ENCODE results near the gene IL3. TPM values are rescaled to one million over a fixed set of nuclear protein-coding genes. Genes with fewer than 3 reads are reported as not detected.

Gene IL3
- total RNA-seq, 4 donors from 2014 or later, result not detected

GRCh38 chr5:132046880-132047299 is 13.6 kb upstream of the IL3 start:
- peaks cover 0 to 3% (median 0%) of the 10 kb centered on the region in 3 donors for H3K27me3 ChIP-seq
- no peak for TF ChIP-seq POLR2A (IDR thresholded peaks at IDR 0.05)
- no peak for TF ChIP-seq CTCF (IDR thresholded peaks at IDR 0.05 in 4 of 5, conservative IDR thresholded peaks at IDR 0.05 in 1 of 5)
- no peak overlapping the region for H3K27ac ChIP-seq
- H3K9me3 ChIP-seq, result no peaks in the 10 kb centered on the region
- no peaks in the 10 kb centered on the region for H3K4me1 ChIP-seq
- no peaks in the 10 kb centered on the region for H3K36me3 ChIP-seq
- no peak overlapping the region for H3K4me3 ChIP-seq
- intact Hi-C loops (cut with DNase I; ENCODE audit: low total_unique reads), result no loop called here
- ATAC-seq (no peak), DNase-seq (no peak)
- in situ Hi-C loops (cut with MboI; ENCODE audit: low sequenced_read_pairs in 4 of 4), result no loop called here

GRCh38 chr5:132049093-132049492 is 11.4 kb upstream of the IL3 start:
- Histone ChIP-seq H3K4me1 (no peaks in the 10 kb centered on the region), H3K9me3 (no peaks in the 10 kb centered on the region), H3K27me3 (peaks cover 0 to 3% (median 0%) of the 10 kb centered on the region in 3 donors), H3K27ac (no peak overlapping the region), H3K36me3 (no peaks in the 10 kb centered on the region), H3K4me3 (no peak overlapping the region)
- in situ Hi-C loops (cut with MboI; ENCODE audit: low sequenced_read_pairs in 4 of 4) (no loop called here), intact Hi-C loops (cut with DNase I; ENCODE audit: low total_unique reads) (no loop called here)
- DNase-seq (no peak), ATAC-seq (no peak)
- TF ChIP-seq POLR2A (IDR thresholded peaks at IDR 0.05), result no peak

- Histone ChIP-seq H3K27ac (no peak overlapping the region), H3K9me3 (no peaks in the 10 kb centered on the region), H3K36me3 (no peaks in the 10 kb centered on the region), H3K4me3 (no peak overlapping the region), H3K4me1 (no peaks in the 10 kb centered on the region), H3K27me3 (peaks cover 0 to 3% (median 0%) of the 10 kb centered on the region in 3 donors)
- intact Hi-C loops (cut with DNase I; ENCODE audit: low total_unique reads) (no loop called here), in situ Hi-C loops (cut with MboI; ENCODE audit: low sequenced_read_pairs in 4 of 4) (no loop called here)
- TF ChIP-seq CTCF (IDR thresholded peaks at IDR 0.05 in 4 of 5, conservative IDR thresholded peaks at IDR 0.05 in 1 of 5), result no peak
- no peak for TF ChIP-seq POLR2A (IDR thresholded peaks at IDR 0.05)
- ATAC-seq (no peak), DNase-seq (no peak)
Measured at GRCh38 chr5:132049559-132049958, 10.9 kb upstream of the IL3 start.

GRCh38 chr5:132050136-132050535 is 10.3 kb upstream of the IL3 start:
- in situ Hi-C loops (cut with MboI; ENCODE audit: low sequenced_read_pairs in 4 of 4), result no loop called here
- intact Hi-C loops (cut with DNase I; ENCODE audit: low total_unique reads), result no loop called here
- no peak for ATAC-seq

More at GRCh38 chr5:132050136-132050535, 10.3 kb upstream of the IL3 start:
- Histone ChIP-seq H3K27me3 (peaks cover 0 to 3% (median 0%) of the 10 kb centered on the region in 3 donors), H3K4me1 (no peaks in the 10 kb centered on the region), H3K36me3 (no peaks in the 10 kb centered on the region), H3K9me3 (no peaks in the 10 kb centered on the region), H3K4me3 (no peak overlapping the region), H3K27ac (no peak overlapping the region)
- no peak for DNase-seq
- no peak for TF ChIP-seq CTCF (IDR thresholded peaks at IDR 0.05 in 4 of 5, conservative IDR thresholded peaks at IDR 0.05 in 1 of 5)
- TF ChIP-seq POLR2A (IDR thresholded peaks at IDR 0.05), result no peak

Data from gastrocnemius medialis (tissue), 4 donors.